Endodermal cell (in vitro differentiated cells): ENCODE results near the gene DCLK1. TPM values are rescaled to one million over a fixed set of nuclear protein-coding genes. Genes with fewer than 3 reads are reported as not detected.
A peak's percentile ranks its signal among the peaks of the same experiment; 100 is the strongest.

ENCODE experiments used
- DNase-seq: peaks from one replicate; pipeline ENCODE4 v3.0.0-alpha.2; 2017
- H3K27ac ChIP-seq: 2 replicates; pipeline ENCODE4 v1.5.1; 2013; ENCODE audit warnings: mild to moderate bottlenecking, low read depth, low read length, moderate library complexity
- H3K27me3 ChIP-seq: 2 replicates; pipeline ENCODE4 v1.6.1; 2013; ENCODE audit warnings: mild to moderate bottlenecking, low read length, moderate library complexity; ENCODE audit not compliant: insufficient read depth, control insufficient read depth, poor library complexity, severe bottlenecking
- H3K36me3 ChIP-seq: 2 replicates; pipeline ENCODE4 v1.7.0; 2013; ENCODE audit warnings: mild to moderate bottlenecking, low read length, moderate library complexity; ENCODE audit not compliant: control insufficient read depth, insufficient read depth
- H3K4me1 ChIP-seq: one replicate; pipeline ENCODE4 v1.7.0; 2013; ENCODE audit warnings: low read length; ENCODE audit not compliant: control insufficient read depth, insufficient read depth
- H3K4me3 ChIP-seq: 2 replicates; pipeline ENCODE4 v1.5.1; 2013; ENCODE audit warnings: mild to moderate bottlenecking, low read length, moderate library complexity
- H3K9ac ChIP-seq: 2 replicates; pipeline ENCODE4 v1.6.1; 2013; ENCODE audit warnings: mild to moderate bottlenecking, low read length, moderate library complexity; ENCODE audit not compliant: poor library complexity, severe bottlenecking; ENCODE audit errors: extremely low read depth
- H3K9me3 ChIP-seq: 2 replicates; pipeline ENCODE4 v1.6.1; 2013; ENCODE audit warnings: mild to moderate bottlenecking, low read length, moderate library complexity; ENCODE audit not compliant: control insufficient read depth
- H3K27ac Mint-ChIP-seq: 2 replicates; pipeline ENCODE4 v1.8.0; 2020; ENCODE audit warnings: mixed read lengths
- H3K27me3 Mint-ChIP-seq: 2 replicates; pipeline ENCODE4 v1.8.0; 2021; ENCODE audit warnings: mild to moderate bottlenecking, mixed read lengths; ENCODE audit not compliant: insufficient read depth
- H3K36me3 Mint-ChIP-seq: 2 replicates; pipeline ENCODE4 v1.8.0; 2020; ENCODE audit warnings: low read depth, mixed read lengths
- H3K4me1 Mint-ChIP-seq: 2 replicates; pipeline ENCODE4 v1.8.0; 2020; ENCODE audit warnings: mixed read lengths
- H3K4me3 Mint-ChIP-seq: 2 replicates; pipeline ENCODE4 v1.8.0; 2020; ENCODE audit warnings: mild to moderate bottlenecking, moderate library complexity, mixed read lengths
- H3K9me3 Mint-ChIP-seq: 2 replicates; pipeline ENCODE4 v1.8.0; 2020; ENCODE audit warnings: mild to moderate bottlenecking, mixed read lengths
- CTCF ChIP-seq: fragments of 200-600 bp; sonication (generic); conservative IDR thresholded peaks from 2 replicates; pipeline ENCODE4 v1.5.0; 2021; ENCODE audit warnings: antibody characterized with exemption, mild to moderate bottlenecking
- WGBS, 2 experiments: methylation state at CpG; one replicate each; pipeline versions ENCODE4 v1.1.5 to v1.1.7; 2013; ENCODE audit warnings: missing lambda C conversion rate in 2 of 2, mixed read lengths in 1 of 2; ENCODE audit not compliant: insufficient coverage in 1 of 2, insufficient read length in 1 of 2; 5-methylcytosine and 5-hydroxymethylcytosine counted together
- total RNA-seq, 2 donors: library from RNA; stranded (reverse); fragmentation: NEBNext Ultra II Directional in 1 of 2; extraction: Animal tissue kit (Norgen Biotek cat#: 25700) in 1 of 2; gene quantifications; 2 replicates in 1 of 2; 3 replicates in 1 of 2; pipeline ENCODE4 v1.2.1, GENCODE V29; 2021

Gene DCLK1
- total RNA-seq, 2 donors from 2014 or later, result 3.0 to 32.8 TPM

GRCh38 chr13:35988648-35989081 lies 142.5 kb downstream of the DCLK1 start:
- H3K36me3 ChIP-seq, result no peaks in the 10 kb centered on the region
- H3K9me3 Mint-ChIP-seq, result no peaks in the 10 kb centered on the region
- H3K9ac ChIP-seq, result no peak overlapping the region
- no peak overlapping the region for H3K4me3 Mint-ChIP-seq
- H3K4me3 ChIP-seq, result no peak overlapping the region
- H3K36me3 Mint-ChIP-seq, result no peaks in the 10 kb centered on the region
- no peak overlapping the region for H3K27ac Mint-ChIP-seq
- no peaks in the 10 kb centered on the region for H3K27me3 Mint-ChIP-seq
- no peak for TF ChIP-seq CTCF
- 83 to 90% methylated on average over 5 to 6 of the region's 6 CpGs for WGBS, 2 experiments
- H3K4me1 Mint-ChIP-seq, result peaks cover 39% of the 10 kb centered on the region
- peaks cover 6% of the 10 kb centered on the region for H3K9me3 ChIP-seq
- DNase-seq, result no peak
- H3K27ac ChIP-seq, result no peak overlapping the region
- H3K4me1 ChIP-seq, result no peaks in the 10 kb centered on the region
- no peaks in the 10 kb centered on the region for H3K27me3 ChIP-seq

- DNase-seq, result peak; percentile 51
- H3K9me3 Mint-ChIP-seq, result no peaks in the 10 kb centered on the region
- no peak overlapping the region for H3K4me3 Mint-ChIP-seq
Measured at GRCh38 chr13:35987572-35988513, 143.3 kb downstream of the DCLK1 start.

More at GRCh38 chr13:35987572-35988513, 143.3 kb downstream of the DCLK1 start:
- Mint-ChIP-seq H3K27ac (no peak overlapping the region), H3K27me3 (no peaks in the 10 kb centered on the region), H3K4me1 (peaks cover 34% of the 10 kb centered on the region), H3K36me3 (no peaks in the 10 kb centered on the region)
- no peak overlapping the region for H3K9ac ChIP-seq
- H3K36me3 ChIP-seq, result no peaks in the 10 kb centered on the region
- H3K9me3 ChIP-seq, result peaks cover 7% of the 10 kb centered on the region
- TF ChIP-seq CTCF, result no peak
- WGBS, 2 experiments, result 79 to 80% methylated on average over 13 to 19 of the region's 19 CpGs
- no peaks in the 10 kb centered on the region for H3K4me1 ChIP-seq
- no peaks in the 10 kb centered on the region for H3K27me3 ChIP-seq
- H3K27ac ChIP-seq, result no peak overlapping the region
- no peak overlapping the region for H3K4me3 ChIP-seq
